GM13976 (cell line): ENCODE data around the gene TUG1.

Source experiments
- DNase-seq: peaks from one replicate; pipeline ENCODE4 v3.0.0; 2012; ENCODE audit warnings: low spot score
- in situ Hi-C: fragments of 300-500 bp; cut with MboI; formaldehyde crosslinking; loops from one replicate; pipeline ENCODE4 v1.12.0; 2022; ENCODE audit warnings: low sequenced_read_pairs, mixed read lengths, inconsistent platforms; ENCODE audit not compliant: unreplicated experiment
- TF ChIP-seq, protein P1 (sequence below): IDR thresholded peaks from 2 replicates; pipeline ENCODE4 v1.5.1; 2012; ENCODE audit warnings: borderline replicate concordance, mild to moderate bottlenecking; ENCODE audit not compliant: insufficient read depth; ENCODE audit errors: extremely low read depth, missing control alignments, control extremely low read depth

TUG1 gene

DNA sequence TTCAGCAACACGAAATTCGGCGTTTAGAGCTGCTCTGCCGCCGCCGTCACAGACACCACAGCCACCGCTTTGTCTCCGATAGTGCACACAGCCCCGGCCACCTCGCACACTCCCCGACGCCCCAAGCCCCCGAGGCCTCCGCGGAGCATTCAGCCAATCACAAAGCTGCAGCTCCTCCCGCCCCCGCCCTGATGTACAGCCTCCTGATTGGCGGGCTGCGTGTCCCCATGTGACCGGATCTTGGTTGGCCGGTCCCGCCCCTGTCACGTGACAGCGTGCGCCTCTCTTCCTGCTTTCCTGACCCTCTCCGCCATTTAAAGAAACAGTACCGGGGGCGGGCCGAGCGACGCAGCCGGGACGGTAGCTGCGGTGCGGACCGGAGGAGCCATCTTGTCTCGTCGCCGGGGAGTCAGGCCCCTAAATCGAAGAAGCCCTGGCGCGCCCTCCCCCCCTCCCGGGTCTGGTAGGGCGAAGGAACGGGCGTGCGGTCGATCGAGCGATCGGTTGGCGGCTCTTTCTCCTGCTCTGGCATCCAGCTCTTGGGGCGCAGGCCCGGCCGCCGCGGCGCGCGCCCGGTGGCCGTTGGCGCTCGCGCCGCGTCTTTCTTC is at the start of gene TUG1:
Gene TUG1 (plus strand): TSS at position 342 of the 608 bp plus-strand sequence.
- TF ChIP-seq, protein P1, sequence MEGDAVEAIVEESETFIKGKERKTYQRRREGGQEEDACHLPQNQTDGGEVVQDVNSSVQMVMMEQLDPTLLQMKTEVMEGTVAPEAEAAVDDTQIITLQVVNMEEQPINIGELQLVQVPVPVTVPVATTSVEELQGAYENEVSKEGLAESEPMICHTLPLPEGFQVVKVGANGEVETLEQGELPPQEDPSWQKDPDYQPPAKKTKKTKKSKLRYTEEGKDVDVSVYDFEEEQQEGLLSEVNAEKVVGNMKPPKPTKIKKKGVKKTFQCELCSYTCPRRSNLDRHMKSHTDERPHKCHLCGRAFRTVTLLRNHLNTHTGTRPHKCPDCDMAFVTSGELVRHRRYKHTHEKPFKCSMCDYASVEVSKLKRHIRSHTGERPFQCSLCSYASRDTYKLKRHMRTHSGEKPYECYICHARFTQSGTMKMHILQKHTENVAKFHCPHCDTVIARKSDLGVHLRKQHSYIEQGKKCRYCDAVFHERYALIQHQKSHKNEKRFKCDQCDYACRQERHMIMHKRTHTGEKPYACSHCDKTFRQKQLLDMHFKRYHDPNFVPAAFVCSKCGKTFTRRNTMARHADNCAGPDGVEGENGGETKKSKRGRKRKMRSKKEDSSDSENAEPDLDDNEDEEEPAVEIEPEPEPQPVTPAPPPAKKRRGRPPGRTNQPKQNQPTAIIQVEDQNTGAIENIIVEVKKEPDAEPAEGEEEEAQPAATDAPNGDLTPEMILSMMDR, result no peak
- peak; percentile 99 for DNase-seq
- in situ Hi-C loops, result no loop called here

DNA sequence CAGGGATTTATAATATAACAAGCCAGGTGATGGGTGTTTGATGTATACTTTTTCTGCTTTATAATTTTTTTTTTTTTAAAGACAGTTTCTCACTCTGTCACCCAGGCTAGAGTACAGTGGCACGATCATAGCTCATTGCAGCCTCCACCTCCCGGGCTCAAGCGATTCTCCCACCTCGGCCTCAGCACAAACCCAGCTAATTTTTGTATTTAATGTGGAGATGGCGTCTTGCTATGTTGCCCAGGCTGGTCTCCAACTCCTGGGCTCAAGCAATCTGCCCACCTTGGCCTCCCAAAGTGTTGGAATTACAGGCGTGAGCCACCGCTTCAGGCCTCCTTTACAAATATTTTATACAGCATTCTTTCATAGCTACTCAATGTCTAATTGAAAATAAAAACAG is 49.1 kb upstream of the TUG1 start:
- TF ChIP-seq, protein P1, result no peak
- no peak for DNase-seq

DNA sequence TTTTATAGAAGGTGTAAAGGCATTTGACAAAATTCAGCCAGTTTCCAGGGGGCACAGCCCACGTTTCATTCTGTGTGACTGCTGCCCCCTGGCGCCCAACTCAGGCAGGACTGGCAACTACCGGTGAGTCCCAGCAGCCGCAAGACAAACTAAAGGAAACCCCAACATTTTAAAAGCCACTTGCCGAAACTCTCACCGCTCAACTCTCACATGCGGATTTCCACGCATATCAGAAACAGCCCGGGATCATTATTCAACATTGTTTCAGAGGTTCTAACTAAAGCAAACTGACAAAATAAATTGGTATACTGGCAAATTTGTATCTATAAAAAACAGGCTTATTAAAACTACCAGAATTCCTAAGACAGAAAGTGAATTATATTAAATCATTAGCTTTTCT is 48.7 kb upstream of the TUG1 start:
- in situ Hi-C loops, result loop anchor here (10.0 to 25.0 kb wide), 2 partner anchors 156 to 283 kb away; partner anchors contain the start of gene SLC35E4

More for the DNA sequence above, 49.1 kb upstream of the TUG1 start:
- in situ Hi-C loops, result loop anchor here (10.0 to 25.0 kb wide), 2 partner anchors 155 to 283 kb away; partner anchors contain the start of gene SLC35E4

DNA sequence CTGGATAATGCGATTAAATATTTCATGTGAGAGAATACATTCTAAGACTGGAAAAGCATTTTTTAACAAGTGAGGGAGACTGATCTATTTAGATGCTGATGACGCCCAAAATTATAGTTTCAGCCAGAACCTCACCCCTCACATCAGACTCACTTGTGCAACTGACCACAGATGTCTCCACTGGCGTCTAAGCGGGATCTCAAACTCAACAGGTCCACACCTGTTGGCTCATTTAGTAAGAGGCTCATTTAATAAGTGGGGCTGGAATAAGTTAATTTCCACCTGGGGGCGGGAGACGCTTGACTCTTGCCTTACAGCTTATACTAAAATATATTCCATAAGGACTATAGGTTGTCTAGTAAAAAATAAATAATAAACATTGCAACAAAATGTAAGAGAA is 48.0 kb upstream of the TUG1 start:
- in situ Hi-C loops, result loop anchor here (10.0 to 25.0 kb wide), 2 partner anchors 156 to 284 kb away; partner anchors contain the start of gene SLC35E4
- TF ChIP-seq, protein P1, result no peak

More for the DNA sequence above, 48.7 kb upstream of the TUG1 start:
- TF ChIP-seq, protein P1, result peak; percentile 92
- DNase-seq, result peak; percentile 84

DNA sequence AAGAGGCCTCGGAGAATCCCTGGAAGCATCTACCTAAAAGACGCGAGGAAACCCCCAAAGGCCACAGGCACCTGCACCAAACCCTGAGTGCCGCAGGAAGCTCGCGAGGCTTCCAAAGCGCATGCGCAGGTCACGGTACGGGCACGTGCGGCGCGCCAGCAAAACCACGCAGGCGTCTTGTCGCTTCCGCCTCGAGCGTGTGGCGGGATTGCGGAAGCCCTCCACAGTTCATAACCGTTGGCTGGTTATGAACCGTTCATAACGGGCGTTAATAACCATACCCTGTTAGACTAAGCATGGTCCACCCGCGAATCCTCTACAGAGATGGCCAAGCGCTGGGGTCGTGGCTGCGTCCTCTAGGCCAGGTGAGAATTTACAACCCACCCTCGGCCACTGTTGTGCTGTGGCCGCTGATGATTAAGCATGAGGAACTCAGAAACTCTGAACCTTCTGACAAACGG is 46.9 kb upstream of the TUG1 start:
- in situ Hi-C loops, result loop anchor here (10.0 to 25.0 kb wide), 2 partner anchors 157 to 285 kb away; partner anchors contain the start of gene SLC35E4
- TF ChIP-seq, protein P1, result no peak
- peak; percentile 86 for DNase-seq

More for the DNA sequence above, 48.0 kb upstream of the TUG1 start:
- DNase-seq, result no peak

DNA sequence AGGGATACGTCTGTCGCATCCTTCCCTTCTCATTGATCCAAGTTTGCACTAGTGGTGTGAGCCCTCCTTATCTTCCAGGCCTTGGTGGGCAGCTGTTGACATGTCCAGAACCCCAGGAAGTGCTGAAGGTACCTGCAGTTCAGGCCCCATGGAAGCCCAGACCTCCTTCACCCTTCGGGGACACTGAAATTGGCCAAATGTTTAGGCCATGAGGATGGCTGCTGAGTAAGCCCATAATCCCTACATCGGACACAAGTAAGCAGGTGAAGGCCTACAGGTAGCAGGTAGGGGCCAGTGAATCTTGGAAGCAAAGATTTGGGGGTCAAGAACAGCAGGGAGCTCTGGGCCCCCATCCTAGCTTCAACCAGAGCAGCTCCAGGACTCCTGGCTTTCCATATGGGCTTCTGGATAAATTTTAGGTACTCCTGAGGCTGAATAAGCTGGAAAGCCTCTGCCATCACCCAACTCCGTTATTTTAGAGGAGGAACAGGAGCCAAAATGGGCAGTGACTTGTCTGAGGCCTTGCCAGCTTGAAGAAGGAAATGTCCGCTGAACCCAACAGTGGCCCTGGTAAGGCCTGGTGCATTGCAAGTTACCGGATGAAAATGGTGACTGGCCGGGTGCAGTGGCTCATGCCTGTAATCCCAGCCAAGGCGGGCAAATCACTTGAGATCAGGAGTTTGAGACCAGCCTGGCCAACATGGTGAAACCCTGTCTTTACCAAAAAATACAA is 45.7 kb upstream of the TUG1 start:
- TF ChIP-seq, protein P1, result no peak
- in situ Hi-C loops, result loop anchor here (10.0 to 25.0 kb wide), 2 partner anchors 159 to 286 kb away; partner anchors contain the start of gene SLC35E4
- no peak for DNase-seq
